Esophagus muscularis mucosa (tissue), 4 donors: ENCODE measurements around the gene STT3B. TPM values are rescaled to one million over a fixed set of nuclear protein-coding genes. Genes with fewer than 3 reads are reported as not detected.

Experiments used
- DNase-seq: peaks from one replicate; pipeline ENCODE4 v3.0.0-alpha.2; 2017; ENCODE audit errors: extremely low spot score
- H3K27ac ChIP-seq, 4 donors: fragments of 200-600 bp; sonication (generic); replicated peaks in 1 of 4; 1 replicate in 3 of 4; 2 replicates in 1 of 4; pipeline ENCODE4 v1.5.1; 2016 to 2019; ENCODE audit warnings: mild to moderate bottlenecking in 1 of 4
- H3K27me3 ChIP-seq, 4 donors: fragments of 200-600 bp; sonication (generic); one replicate each; pipeline versions ENCODE4 v1.5.1 to v1.6.0; 2016 to 2019
- H3K36me3 ChIP-seq, 4 donors: fragments of 200-600 bp; sonication (generic); one replicate each; pipeline ENCODE4 v1.5.1; 2016 to 2019
- H3K4me1 ChIP-seq, 4 donors: fragments of 200-600 bp; sonication (generic); one replicate each; pipeline ENCODE4 v1.5.1; 2016 to 2019
- H3K4me3 ChIP-seq, 4 donors: fragments of 200-600 bp; sonication (generic); 1 replicate in 2 of 4; 2 replicates in 2 of 4; pipeline ENCODE4 v1.5.1; 2016 to 2019; ENCODE audit warnings: mild to moderate bottlenecking in 4 of 4, moderate library complexity in 1 of 4
- H3K9me3 ChIP-seq, 4 donors: fragments of 200-600 bp; sonication (generic); 1 replicate in 3 of 4; 2 replicates in 1 of 4; pipeline ENCODE4 v1.5.1; 2016 to 2019
- CTCF ChIP-seq, 3 experiments: fragments of 200-600 bp in 2 of 3; fragments of 450-650 bp in 1 of 3; sonication (generic) in 2 of 3; IDR thresholded peaks; one replicate each; pipeline ENCODE4 v1.5.1; 2017 to 2019; ENCODE audit warnings: antibody characterized with exemption in 3 of 3, mild to moderate bottlenecking in 2 of 3, moderate library complexity in 1 of 3
- EP300 ChIP-seq: sonication (generic); formaldehyde crosslinking; IDR thresholded peaks from one replicate; pipeline ENCODE4 v1.6.1; 2017; ENCODE audit warnings: antibody characterized with exemption
- POLR2A ChIP-seq: fragments of 450-650 bp; IDR thresholded peaks from one replicate; pipeline ENCODE4 v1.6.1; 2017; ENCODE audit warnings: antibody characterized with exemption, moderate library complexity, mild to moderate bottlenecking, low read depth
- POLR2AphosphoS5 ChIP-seq, 2 donors: sonication (generic); formaldehyde crosslinking; IDR thresholded peaks; one replicate each; pipeline ENCODE4 v1.6.1; 2017; ENCODE audit warnings: antibody characterized with exemption in 2 of 2
- WGBS: methylation state at CpG from one replicate; pipeline ENCODE4 v1.1.5; 2018; 5-methylcytosine and 5-hydroxymethylcytosine counted together
- intact Hi-C: fragments of 100-400 bp; cut with DNase I; formaldehyde crosslinking; loops from one replicate; pipeline ENCODE4 v1.15.1; 2023
- total RNA-seq, 4 donors: library from RNA; depleted of rRNA; stranded (reverse); fragments of >200 nt; gene quantifications; one replicate each; pipeline versions ENCODE4 v1.1.0 to v1.2.1, GENCODE V29; 2016

The STT3B gene
- total RNA-seq, 4 donors from 2014 or later = 58.8 to 74.3 (median 69.3) TPM

DNA sequence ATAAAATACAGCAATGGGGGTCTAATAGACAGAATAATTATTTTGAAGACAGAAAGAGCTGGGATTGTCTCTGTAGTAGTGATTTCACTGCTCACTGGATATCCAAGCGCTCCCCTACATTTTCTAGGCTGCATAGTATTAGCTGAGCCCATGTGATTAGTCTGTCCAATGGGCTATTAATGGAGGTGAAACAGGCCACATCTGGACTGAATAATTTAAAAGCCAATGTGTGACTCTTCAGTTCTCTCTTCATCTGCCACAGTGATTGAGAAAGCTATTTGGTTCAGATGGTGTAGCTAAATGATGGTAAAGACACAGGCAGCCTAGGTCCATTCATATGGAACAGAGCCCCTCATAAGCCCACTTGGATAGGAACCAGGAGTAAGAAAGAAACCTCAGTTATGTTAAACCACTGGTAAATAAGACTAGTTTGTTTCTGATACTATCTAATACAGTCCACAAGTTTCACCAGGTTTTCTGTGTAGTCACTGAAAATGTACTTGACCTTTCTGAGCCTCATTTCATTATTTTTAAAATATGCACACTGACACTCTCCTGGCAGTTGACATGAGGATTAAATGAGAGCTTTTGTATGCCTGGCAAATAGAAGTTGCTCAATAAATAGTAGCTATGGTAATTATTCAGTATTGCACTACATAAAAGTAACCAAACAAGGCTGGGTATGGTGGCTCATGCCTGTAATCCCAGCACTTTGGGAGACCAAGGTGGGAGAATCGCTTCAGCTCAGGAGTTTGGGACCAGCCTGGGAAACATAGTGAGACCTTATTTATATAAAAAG is 17.0 kb upstream of the STT3B start:
- H3K27me3 ChIP-seq = no peaks in the 10 kb centered on the region
- no peak for DNase-seq
- TF ChIP-seq POLR2A (no peak), POLR2AphosphoS5 (IDR thresholded peaks at IDR 0.05) (no peak), EP300 (no peak), CTCF (IDR thresholded peaks at IDR 0.05) (no peak)
- H3K36me3 ChIP-seq = no peaks in the 10 kb centered on the region
- H3K9me3 ChIP-seq = no peaks in the 10 kb centered on the region
- WGBS = 96% methylated on average over 2 of the region's 2 CpGs
- intact Hi-C loops = no loop called here
- H3K27ac ChIP-seq = no peak overlapping the region
- no peak overlapping the region for H3K4me3 ChIP-seq
- H3K4me1 ChIP-seq = no peaks in the 10 kb centered on the region

DNA sequence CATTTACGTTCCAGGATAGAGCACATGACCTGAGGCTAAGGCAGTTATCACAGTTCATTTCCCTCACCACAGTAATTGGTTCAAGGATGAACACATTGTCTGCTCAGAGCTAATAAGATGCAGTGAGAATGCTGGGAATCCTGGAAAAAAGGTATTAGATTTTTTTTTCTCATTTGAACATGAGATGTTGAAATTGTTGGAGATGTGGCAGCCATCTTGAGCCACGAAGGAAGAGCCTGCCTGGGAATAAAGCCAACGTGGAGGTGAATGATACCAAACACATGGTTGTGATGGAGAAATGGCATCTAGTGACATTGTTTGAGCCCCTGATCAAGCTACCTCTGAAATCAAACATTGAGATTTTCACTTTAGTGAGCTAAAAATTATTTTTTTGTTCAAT is 16.0 kb upstream of the STT3B start:
- H3K36me3 ChIP-seq = no peaks in the 10 kb centered on the region
- DNase-seq = no peak
- H3K27me3 ChIP-seq = no peaks in the 10 kb centered on the region
- H3K4me3 ChIP-seq = no peak overlapping the region
- H3K9me3 ChIP-seq = no peaks in the 10 kb centered on the region
- TF ChIP-seq CTCF (IDR thresholded peaks at IDR 0.05) (no peak), POLR2A (no peak), EP300 (no peak), POLR2AphosphoS5 (IDR thresholded peaks at IDR 0.05) (no peak)
- intact Hi-C loops = no loop called here
- no peaks in the 10 kb centered on the region for H3K4me1 ChIP-seq
- H3K27ac ChIP-seq = no peak overlapping the region
- 87% methylated on average over 3 of the region's 3 CpGs for WGBS

DNA sequence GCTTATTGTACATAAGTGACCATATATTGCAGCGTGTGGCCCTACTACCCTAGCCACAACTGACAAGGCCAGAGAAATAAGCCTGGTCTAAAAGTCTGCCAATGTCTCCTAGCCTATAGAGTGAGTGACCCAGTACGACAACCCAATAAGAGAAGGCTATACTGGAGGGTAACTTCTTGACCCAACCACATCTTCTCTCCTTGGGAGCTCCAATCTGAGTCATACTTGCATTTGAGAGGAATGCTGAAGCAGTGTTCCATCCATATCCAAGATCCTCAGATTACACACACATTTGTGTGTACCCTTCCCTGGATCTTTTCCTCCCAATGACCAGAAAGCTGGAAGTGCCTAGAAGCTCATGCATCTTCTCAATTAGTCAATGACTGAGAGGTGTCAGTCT is 11.3 kb upstream of the STT3B start:
- no peaks in the 10 kb centered on the region for H3K9me3 ChIP-seq
- H3K27ac ChIP-seq = no peak overlapping the region
- H3K4me1 ChIP-seq = no peaks in the 10 kb centered on the region
- intact Hi-C loops = no loop called here
- TF ChIP-seq POLR2AphosphoS5 (IDR thresholded peaks at IDR 0.05) (no peak), POLR2A (no peak), CTCF (IDR thresholded peaks at IDR 0.05) (no peak), EP300 (no peak)
- DNase-seq = no peak
- H3K36me3 ChIP-seq = no peaks in the 10 kb centered on the region
- WGBS = 93% methylated on average over 2 of the region's 2 CpGs
- H3K4me3 ChIP-seq = no peak overlapping the region
- H3K27me3 ChIP-seq = no peaks in the 10 kb centered on the region

DNA sequence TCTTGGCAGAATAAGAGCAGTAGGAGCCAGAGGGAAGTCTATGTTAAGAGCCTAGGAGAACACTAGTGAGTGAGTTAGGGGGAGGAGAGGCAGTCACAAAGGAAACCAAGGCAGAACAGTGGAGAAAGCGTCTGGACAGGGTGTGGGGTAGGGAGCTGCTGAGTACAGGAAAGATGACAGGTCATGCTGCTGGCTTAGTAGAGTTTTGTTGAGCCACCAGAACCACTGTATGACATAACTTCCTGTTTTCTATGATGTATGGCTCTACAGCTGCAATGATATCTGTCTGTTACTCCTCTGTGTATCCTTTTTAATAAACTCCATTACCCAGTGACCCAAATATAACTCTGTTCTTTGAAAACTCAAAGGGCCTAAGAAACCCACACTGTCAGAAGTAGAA is 10.6 kb upstream of the STT3B start:
- Histone ChIP-seq H3K4me1 (no peaks in the 10 kb centered on the region), H3K9me3 (no peaks in the 10 kb centered on the region), H3K27ac (no peak overlapping the region), H3K27me3 (no peaks in the 10 kb centered on the region), H3K36me3 (no peaks in the 10 kb centered on the region), H3K4me3 (no peak overlapping the region)
- DNase-seq = no peak
- whole genome bisulfite sequencing = 71% methylated on average over 1 of the region's 1 CpG
- no peak for TF ChIP-seq CTCF (IDR thresholded peaks at IDR 0.05)
- TF ChIP-seq POLR2AphosphoS5 (IDR thresholded peaks at IDR 0.05) = no peak
- TF ChIP-seq EP300 = no peak
- no peak for TF ChIP-seq POLR2A
- intact Hi-C loops = no loop called here

DNA sequence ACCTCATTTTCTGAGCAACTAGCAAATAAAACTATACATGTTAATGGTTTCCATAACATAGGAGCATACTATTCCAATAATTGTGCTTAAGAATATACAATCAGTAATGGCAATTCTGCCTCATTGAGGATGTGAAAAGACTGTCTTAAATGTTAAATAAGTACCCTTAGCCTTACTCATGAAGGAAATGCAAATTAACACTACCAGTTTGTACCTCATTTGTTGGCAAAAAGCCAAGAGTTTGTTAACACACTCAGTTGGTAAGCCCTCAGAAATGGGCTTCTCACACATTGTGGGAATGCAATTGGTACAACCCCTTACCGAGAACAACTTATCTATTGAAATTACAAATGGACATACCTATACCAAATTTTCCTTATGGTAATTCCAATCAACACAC is 9.2 kb upstream of the STT3B start:
- 89% methylated on average over 1 of the region's 1 CpG for WGBS
- Histone ChIP-seq H3K27me3 (no peaks in the 10 kb centered on the region), H3K27ac (no peak overlapping the region), H3K9me3 (no peaks in the 10 kb centered on the region), H3K36me3 (no peaks in the 10 kb centered on the region), H3K4me3 (no peak overlapping the region), H3K4me1 (no peaks in the 10 kb centered on the region)
- DNase-seq = no peak
- intact Hi-C loops = no loop called here
- TF ChIP-seq POLR2AphosphoS5 (IDR thresholded peaks at IDR 0.05) (no peak), CTCF (IDR thresholded peaks at IDR 0.05) (no peak), EP300 (no peak), POLR2A (no peak)
